Endothelial cell of umbilical vein (primary cell): Measurements from ENCODE around the gene PPP2R5B. TPM values are rescaled to one million over a fixed set of nuclear protein-coding genes. Genes with fewer than 3 reads are reported as not detected.

Experiments
- BruUV-seq: library from RNA; stranded (reverse); fragments of 400-500 nt; replicated peaks from 2 replicates; lab custom pipeline; 2021; lab: Mats Ljungman, UMichigan
- CTCF ChIA-PET: fragments of 300-600, 350-600 bp; sonication (Branson Sonifier 250); formaldehyde crosslinking; loops from one replicate; lab custom pipeline; 2021; ENCODE audit warnings: antibody characterized with exemption, inconsistent platforms; lab: Charles Lee
- POLR2A ChIA-PET: fragments of 300-600, 350-600 bp; sonication (Branson Sonifier 250); formaldehyde crosslinking; loops from one replicate; lab custom pipeline; 2021; ENCODE audit warnings: antibody characterized with exemption, inconsistent platforms; lab: Charles Lee
- DNase-seq: peaks from one replicate; pipeline ENCODE4 v3.0.0-alpha.2; 2011; ENCODE audit warnings: low read depth, low spot score
- FAIRE-seq: peaks from 2 replicates; lab custom pipeline; 2011; peaks lifted over from hg19 to GRCh38; lab: Jason Lieb, UNC
- H2AFZ ChIP-seq: 2 replicates; pipeline ENCODE4 v1.6.0; 2012; ENCODE audit warnings: low read depth, low read length, control low read depth, inconsistent platforms
- H3K27ac ChIP-seq: 2 replicates; pipeline ENCODE4 v1.5.1; 2011; ENCODE audit warnings: low read depth, mild to moderate bottlenecking, control low read depth, low read length, moderate library complexity; ENCODE audit not compliant: insufficient read depth
- H3K27me3 ChIP-seq, 2 experiments: 2 replicates each; pipeline versions ENCODE4 v1.6.0 to v1.6.1; 2011; ENCODE audit warnings: low read length in 2 of 2, mixed read lengths in 1 of 2; ENCODE audit not compliant: control insufficient read depth in 2 of 2, insufficient read depth in 2 of 2
- H3K36me3 ChIP-seq, 2 experiments: 2 replicates in 1 of 2; 3 replicates in 1 of 2; pipeline ENCODE4 v1.5.1; 2011; ENCODE audit warnings: low read length in 2 of 2, mild to moderate bottlenecking in 1 of 2, moderate library complexity in 1 of 2; ENCODE audit not compliant: control insufficient read depth in 2 of 2, insufficient read depth in 2 of 2; ENCODE audit errors: extremely low read depth in 1 of 2
- H3K4me1 ChIP-seq: 3 replicates; pipeline ENCODE4 v1.5.1; 2011; ENCODE audit warnings: mild to moderate bottlenecking, low read length; ENCODE audit not compliant: control insufficient read depth, insufficient read depth; ENCODE audit errors: extremely low read depth
- H3K4me2 ChIP-seq: 2 replicates; pipeline ENCODE4 v1.6.1; 2011; ENCODE audit warnings: low read length, control low read depth, mixed read lengths; ENCODE audit not compliant: insufficient read depth
- H3K4me3 ChIP-seq, 3 experiments: fragments of 200-600 bp in 1 of 3; sonication (generic), shearing (Covaris generic) in 1 of 3; replicated peaks in 1 of 3; 2 replicates each; pipeline ENCODE4 v1.5.1; 2011 to 2016; ENCODE audit warnings: control low read depth in 3 of 3, low read length in 3 of 3, mild to moderate bottlenecking in 2 of 3, inconsistent platforms in 1 of 3, low read depth in 1 of 3, moderate library complexity in 1 of 3; ENCODE audit not compliant: insufficient read depth in 1 of 3
- H3K79me2 ChIP-seq: 2 replicates; pipeline ENCODE4 v1.6.0; 2012; ENCODE audit warnings: low read length, inconsistent platforms; ENCODE audit not compliant: control insufficient read depth, insufficient read depth
- H3K9ac ChIP-seq: replicated peaks from 2 replicates; pipeline ENCODE3; 2011; ENCODE audit warnings: low read length, control low read depth; ENCODE audit not compliant: insufficient read depth; ENCODE audit errors: extremely low read depth
- H3K9me1 ChIP-seq: replicated peaks from 3 replicates; pipeline ENCODE4 v1.6.0; 2011; ENCODE audit warnings: mild to moderate bottlenecking, low read length; ENCODE audit not compliant: control insufficient read depth, insufficient read depth; ENCODE audit errors: extremely low read depth
- H3K9me3 ChIP-seq: replicated peaks from 2 replicates; pipeline ENCODE4 v1.5.1; 2012; ENCODE audit warnings: low read length, inconsistent platforms; ENCODE audit not compliant: control insufficient read depth, insufficient read depth
- H4K20me1 ChIP-seq: replicated peaks from 2 replicates; pipeline ENCODE3; 2011; ENCODE audit warnings: mild to moderate bottlenecking, low read length; ENCODE audit not compliant: control insufficient read depth, insufficient read depth; ENCODE audit errors: extremely low read depth
- EZH2 ChIP-seq: IDR thresholded peaks from 2 replicates; pipeline ENCODE4 v1.6.1; 2012; ENCODE audit warnings: borderline replicate concordance, low read depth, mild to moderate bottlenecking, moderate library complexity, low read length, inconsistent platforms; ENCODE audit not compliant: severe bottlenecking
- FOS ChIP-seq: IDR thresholded peaks from 2 replicates; pipeline ENCODE4 v1.6.1; 2011; ENCODE audit warnings: mild to moderate bottlenecking, low read length, moderate library complexity, borderline replicate concordance; ENCODE audit not compliant: insufficient read depth
- GATA2 ChIP-seq: IDR thresholded peaks from 2 replicates; pipeline ENCODE4 v1.7.0; 2011; ENCODE audit warnings: low read depth, mild to moderate bottlenecking, moderate library complexity, mixed read lengths, low read length; ENCODE audit not compliant: insufficient read length, insufficient read depth
- JUN ChIP-seq: IDR thresholded peaks from 2 replicates; pipeline ENCODE4 v1.6.1; 2011; ENCODE audit warnings: borderline replicate concordance, low read depth; ENCODE audit not compliant: insufficient read length, insufficient read depth
- MYC ChIP-seq: IDR thresholded peaks from one replicate; pipeline ENCODE4 v1.6.1; 2011; ENCODE audit warnings: mild to moderate bottlenecking, low read depth, low read length
- POLR2A ChIP-seq: IDR thresholded peaks from 2 replicates; pipeline ENCODE4 v1.6.1; 2012; ENCODE audit warnings: low read depth, mild to moderate bottlenecking, control low read depth, low read length
- POLR2AphosphoS5 ChIP-seq: IDR thresholded peaks from 2 replicates; pipeline ENCODE4 v1.6.1; 2012; ENCODE audit warnings: low read depth, mild to moderate bottlenecking, control low read depth, low read length, moderate library complexity; ENCODE audit not compliant: insufficient read depth
- dilution Hi-C: fragments of 300-500 bp; cut with MboI; formaldehyde crosslinking; loops from one replicate; pipeline ENCODE4 v1.15.0; 2019; ENCODE audit warnings: low sequenced_read_pairs; ENCODE audit not compliant: extremely low pct_ligation_motif_present
- intact Hi-C: fragments of 100-400 bp; cut with micrococcal nuclease; formaldehyde crosslinking; loops from one replicate; pipeline ENCODE4 v1.10.0; 2022
- polyA plus RNA-seq, 4 experiments: library from polyadenylated mRNA; depleted of rRNA in 3 of 4; stranded (reverse) in 3 of 4; unstranded in 1 of 4; fragments of >200 nt; gene quantifications; 2 replicates each; pipeline versions ENCODE4 v1.2.1 to v1.2.3, GENCODE V29; 2011 to 2012; ENCODE audit warnings: missing spikeins in 1 of 4
- total RNA-seq: library from RNA; stranded (reverse); gene quantifications from 2 replicates; pipeline ENCODE4 v1.2.3, GENCODE V29; 2021
- TF ChIP-seq, protein P1 (sequence below), 2 donors: IDR thresholded peaks; 1 replicate in 1 of 2; 2 replicates in 1 of 2; pipeline ENCODE4 v1.5.1; 2011; ENCODE audit warnings: low read length in 2 of 2, mild to moderate bottlenecking in 2 of 2, moderate library complexity in 2 of 2, control low read depth in 1 of 2, inconsistent platforms in 1 of 2, low read depth in 1 of 2; ENCODE audit not compliant: insufficient read depth in 1 of 2; ENCODE audit errors: extremely low read depth in 1 of 2
- TF ChIP-seq, protein P2 (sequence below): IDR thresholded peaks from 2 replicates; pipeline ENCODE4 v1.6.1; 2011; ENCODE audit not compliant: insufficient read depth, insufficient read length

The PPP2R5B gene
- total and polyA plus RNA-seq, 2 donors (not counting 3 experiments of a cell fraction or from before 2014, with no cell fraction given), result 17.6 to 17.8 TPM

DNA sequence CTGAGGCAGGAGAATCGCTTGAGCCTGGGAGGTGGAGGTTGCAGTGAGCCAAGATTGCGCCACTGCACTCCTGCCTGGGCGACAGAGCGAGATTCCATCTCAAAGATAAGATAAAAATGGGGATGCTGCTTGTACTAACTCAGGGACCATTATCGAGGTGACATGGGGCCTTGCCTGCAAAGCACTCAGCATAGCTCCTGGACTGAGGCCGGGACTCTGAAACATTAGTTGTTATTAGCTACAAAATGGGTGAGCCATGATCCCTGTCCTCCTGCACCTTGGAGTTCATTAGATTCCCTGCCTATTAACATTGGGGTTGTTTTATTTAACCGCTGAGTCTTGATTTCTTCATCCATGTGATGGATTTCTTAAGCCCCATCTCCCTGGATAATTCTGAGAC, 5.1 kb downstream of the PPP2R5B start:
- Histone ChIP-seq H3K9ac (no peak overlapping the region), H3K4me1 (peaks cover 4% of the 10 kb centered on the region), H4K20me1 (no peaks in the 10 kb centered on the region), H3K79me2 (no peaks in the 10 kb centered on the region), H3K4me3 (no peak overlapping the region), H3K9me3 (no peaks in the 10 kb centered on the region), H3K9me1 (no peaks in the 10 kb centered on the region), H3K4me2 (no peak overlapping the region), H3K27ac (no peak overlapping the region), H2AFZ (no peak overlapping the region), H3K27me3 (no peaks in the 10 kb centered on the region), H3K36me3 (peaks cover 3 to 38% of the 10 kb centered on the region in 2 experiments)
- no TSS peak for BruUV-seq
- dilution Hi-C loops (no loop called here), intact Hi-C loops (no loop called here)
- no peak for FAIRE-seq
- POLR2A ChIA-PET, result no interaction called here
- TF ChIP-seq FOS, result no peak
- no peak for TF ChIP-seq EZH2
- CTCF ChIA-PET, result interaction anchor here (0.6 to 2.0 kb wide), 3 partner anchors 10 to 67 kb away, joined by 3 to 7 read pairs (median 4); partner anchors contain the start of genes BATF2 and MAJIN
- DNase-seq, result no peak

DNA sequence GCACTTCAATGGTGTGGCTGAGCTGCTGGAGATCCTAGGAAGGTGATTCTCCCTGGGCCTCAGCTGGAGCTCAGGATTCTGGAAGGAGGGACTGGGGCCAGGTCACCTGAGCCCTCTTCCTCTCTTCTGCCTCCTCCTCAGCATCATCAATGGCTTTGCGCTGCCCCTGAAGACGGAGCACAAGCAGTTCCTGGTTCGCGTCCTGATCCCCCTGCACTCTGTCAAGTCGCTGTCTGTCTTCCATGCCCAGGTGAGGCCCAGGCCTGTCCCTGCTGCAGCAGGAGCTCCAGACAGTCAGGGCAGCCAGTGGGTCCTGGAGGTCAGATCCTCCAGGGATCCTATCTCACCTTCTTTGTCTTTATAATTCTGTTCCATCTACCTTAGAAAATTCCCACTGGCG, 5.9 kb downstream of the PPP2R5B start:
- CTCF ChIA-PET, result interaction anchor here (0.6 to 2.0 kb wide), 3 partner anchors 10 to 67 kb away, joined by 3 to 7 read pairs (median 4); partner anchors contain the start of genes BATF2 and MAJIN
- Histone ChIP-seq H3K9ac (no peak overlapping the region), H3K9me1 (no peaks in the 10 kb centered on the region), H4K20me1 (no peaks in the 10 kb centered on the region), H3K36me3 (peaks cover 3 to 38% of the 10 kb centered on the region in 2 experiments), H3K9me3 (no peaks in the 10 kb centered on the region), H3K27me3 (no peaks in the 10 kb centered on the region), H2AFZ (no peak overlapping the region), H3K4me1 (peaks cover 1% of the 10 kb centered on the region), H3K27ac (no peak overlapping the region), H3K79me2 (no peaks in the 10 kb centered on the region), H3K4me3 (no peak overlapping the region), H3K4me2 (no peak overlapping the region)
- dilution Hi-C loops (no loop called here), intact Hi-C loops (no loop called here)
- no peak for TF ChIP-seq JUN
- no peak for TF ChIP-seq EZH2
- TF ChIP-seq FOS, result no peak
- TF ChIP-seq, protein P1, sequence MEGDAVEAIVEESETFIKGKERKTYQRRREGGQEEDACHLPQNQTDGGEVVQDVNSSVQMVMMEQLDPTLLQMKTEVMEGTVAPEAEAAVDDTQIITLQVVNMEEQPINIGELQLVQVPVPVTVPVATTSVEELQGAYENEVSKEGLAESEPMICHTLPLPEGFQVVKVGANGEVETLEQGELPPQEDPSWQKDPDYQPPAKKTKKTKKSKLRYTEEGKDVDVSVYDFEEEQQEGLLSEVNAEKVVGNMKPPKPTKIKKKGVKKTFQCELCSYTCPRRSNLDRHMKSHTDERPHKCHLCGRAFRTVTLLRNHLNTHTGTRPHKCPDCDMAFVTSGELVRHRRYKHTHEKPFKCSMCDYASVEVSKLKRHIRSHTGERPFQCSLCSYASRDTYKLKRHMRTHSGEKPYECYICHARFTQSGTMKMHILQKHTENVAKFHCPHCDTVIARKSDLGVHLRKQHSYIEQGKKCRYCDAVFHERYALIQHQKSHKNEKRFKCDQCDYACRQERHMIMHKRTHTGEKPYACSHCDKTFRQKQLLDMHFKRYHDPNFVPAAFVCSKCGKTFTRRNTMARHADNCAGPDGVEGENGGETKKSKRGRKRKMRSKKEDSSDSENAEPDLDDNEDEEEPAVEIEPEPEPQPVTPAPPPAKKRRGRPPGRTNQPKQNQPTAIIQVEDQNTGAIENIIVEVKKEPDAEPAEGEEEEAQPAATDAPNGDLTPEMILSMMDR (IDR thresholded peaks at IDR 0.05; ENCODE audit: extremely low read depth in 1 of 2, insufficient read depth in 1 of 2, low read depth in 1 of 2, low read length in 2 of 2), result no peak
- no peak for TF ChIP-seq GATA2
- TF ChIP-seq, protein P2, sequence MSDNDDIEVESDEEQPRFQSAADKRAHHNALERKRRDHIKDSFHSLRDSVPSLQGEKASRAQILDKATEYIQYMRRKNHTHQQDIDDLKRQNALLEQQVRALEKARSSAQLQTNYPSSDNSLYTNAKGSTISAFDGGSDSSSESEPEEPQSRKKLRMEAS, result no peak
- no peak for TF ChIP-seq POLR2AphosphoS5
- no peak for TF ChIP-seq POLR2A
- TF ChIP-seq MYC, result no peak
- no TSS peak for BruUV-seq
- DNase-seq, result no peak
- no peak for FAIRE-seq
- POLR2A ChIA-PET, result no interaction called here
